Measurements from ENCODE around the gene TMEM72. TPM values are rescaled to one million over a fixed set of nuclear protein-coding genes. Genes with fewer than 3 reads are reported as not detected.

Gene TMEM72
- total RNA-seq, 1 donor from 2014 or later = not detected

- Histone ChIP-seq H2AFZ (replicated peaks) (no peak overlapping the region), H3F3A (ENCODE audit: low read depth) (no peaks in the 10 kb centered on the region), H3K27me3 (no peaks in the 10 kb centered on the region), H3K9ac (no peak overlapping the region), H3K79me2 (ENCODE audit: low read depth) (no peaks in the 10 kb centered on the region), H3K4me1 (peaks cover 12% of the 10 kb centered on the region), H3K9me3 (ENCODE audit: low read depth) (no peaks in the 10 kb centered on the region), H3K4me3 (no peak overlapping the region), H3K4me2 (no peak overlapping the region), H4K20me1 (ENCODE audit: low read depth) (no peaks in the 10 kb centered on the region), H3K27ac (no peak overlapping the region), H3K36me3 (no peaks in the 10 kb centered on the region)
- DNase-seq (ENCODE audit: low spot score) = no peak
- H3K4me1 Mint-ChIP-seq = peaks cover 35% of the 10 kb centered on the region
- no peak for TF ChIP-seq EZH2 (IDR thresholded peaks at IDR 0.05)
- no peak for TF ChIP-seq EZH2phosphoT487 (IDR thresholded peaks at IDR 0.05)
- TF ChIP-seq, protein P1, sequence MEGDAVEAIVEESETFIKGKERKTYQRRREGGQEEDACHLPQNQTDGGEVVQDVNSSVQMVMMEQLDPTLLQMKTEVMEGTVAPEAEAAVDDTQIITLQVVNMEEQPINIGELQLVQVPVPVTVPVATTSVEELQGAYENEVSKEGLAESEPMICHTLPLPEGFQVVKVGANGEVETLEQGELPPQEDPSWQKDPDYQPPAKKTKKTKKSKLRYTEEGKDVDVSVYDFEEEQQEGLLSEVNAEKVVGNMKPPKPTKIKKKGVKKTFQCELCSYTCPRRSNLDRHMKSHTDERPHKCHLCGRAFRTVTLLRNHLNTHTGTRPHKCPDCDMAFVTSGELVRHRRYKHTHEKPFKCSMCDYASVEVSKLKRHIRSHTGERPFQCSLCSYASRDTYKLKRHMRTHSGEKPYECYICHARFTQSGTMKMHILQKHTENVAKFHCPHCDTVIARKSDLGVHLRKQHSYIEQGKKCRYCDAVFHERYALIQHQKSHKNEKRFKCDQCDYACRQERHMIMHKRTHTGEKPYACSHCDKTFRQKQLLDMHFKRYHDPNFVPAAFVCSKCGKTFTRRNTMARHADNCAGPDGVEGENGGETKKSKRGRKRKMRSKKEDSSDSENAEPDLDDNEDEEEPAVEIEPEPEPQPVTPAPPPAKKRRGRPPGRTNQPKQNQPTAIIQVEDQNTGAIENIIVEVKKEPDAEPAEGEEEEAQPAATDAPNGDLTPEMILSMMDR (IDR thresholded peaks at IDR 0.05) = no peak
- H3K27me3 Mint-ChIP-seq (ENCODE audit: insufficient read depth, low read depth) = peaks cover 10% of the 10 kb centered on the region
- H3K9me3 Mint-ChIP-seq = peaks cover 12% of the 10 kb centered on the region
- H3K27ac Mint-ChIP-seq = no peak overlapping the region
- no peak overlapping the region for H3K4me3 Mint-ChIP-seq
- H3K36me3 Mint-ChIP-seq = no peaks in the 10 kb centered on the region
These were observed 3.8 kb downstream of the TMEM72 start for GRCh38 chr10:44914891-44915290.

DNA sequence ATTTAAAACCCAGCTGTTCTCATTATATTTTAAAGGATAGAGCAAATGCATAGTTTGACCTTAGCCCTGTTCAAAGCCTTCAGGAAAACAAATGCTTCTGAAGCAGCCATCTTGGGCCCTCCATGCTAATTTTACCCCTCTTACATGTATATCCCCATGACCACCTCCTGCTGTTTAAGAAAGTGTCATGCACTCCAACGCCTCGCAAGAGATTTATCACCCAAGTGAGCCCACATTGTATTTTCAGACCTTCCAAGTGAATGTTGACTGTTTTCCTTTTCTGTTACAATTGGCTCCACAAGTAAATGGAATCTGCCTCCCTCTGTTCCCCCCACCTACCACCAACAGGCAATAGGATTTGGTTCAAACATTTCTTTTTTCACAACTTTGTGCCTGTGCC lies 5.3 kb downstream of the TMEM72 start:
- no peaks in the 10 kb centered on the region for H3F3A ChIP-seq (ENCODE audit: low read depth)
- H3K79me2 ChIP-seq (ENCODE audit: low read depth) = no peaks in the 10 kb centered on the region
- TF ChIP-seq, protein P1 (IDR thresholded peaks at IDR 0.05) = no peak
- TF ChIP-seq EZH2 (IDR thresholded peaks at IDR 0.05) (no peak), EZH2phosphoT487 (IDR thresholded peaks at IDR 0.05) (no peak)
- no peak for DNase-seq (ENCODE audit: low spot score)
- H3K4me3 ChIP-seq = no peak overlapping the region
- H3K36me3 Mint-ChIP-seq = no peaks in the 10 kb centered on the region
- peaks cover 23% of the 10 kb centered on the region for H3K4me1 Mint-ChIP-seq
- H3K4me3 Mint-ChIP-seq = no peak overlapping the region
- H4K20me1 ChIP-seq (ENCODE audit: low read depth) = no peaks in the 10 kb centered on the region
- no peak overlapping the region for H3K4me2 ChIP-seq
- H3K36me3 ChIP-seq = no peaks in the 10 kb centered on the region
- H3K9me3 ChIP-seq (ENCODE audit: low read depth) = no peaks in the 10 kb centered on the region
- no peaks in the 10 kb centered on the region for H3K27me3 ChIP-seq
- H3K27ac ChIP-seq = no peak overlapping the region
- H3K4me1 ChIP-seq = peaks cover 9% of the 10 kb centered on the region
- H3K9me3 Mint-ChIP-seq = peaks cover 13% of the 10 kb centered on the region
- no peak overlapping the region for H2AFZ ChIP-seq (replicated peaks)
- H3K27ac Mint-ChIP-seq = peak overlapping the region; percentile 26
- peaks cover 10% of the 10 kb centered on the region for H3K27me3 Mint-ChIP-seq (ENCODE audit: insufficient read depth, low read depth)
- no peak overlapping the region for H3K9ac ChIP-seq

- no peaks in the 10 kb centered on the region for H3K9me3 ChIP-seq (ENCODE audit: low read depth)
- no peak for TF ChIP-seq EZH2phosphoT487 (IDR thresholded peaks at IDR 0.05)
- no peak for TF ChIP-seq EZH2 (IDR thresholded peaks at IDR 0.05)
- TF ChIP-seq, protein P1 (IDR thresholded peaks at IDR 0.05) = no peak
- no peaks in the 10 kb centered on the region for H3K27me3 ChIP-seq
- Mint-ChIP-seq H3K27me3 (ENCODE audit: insufficient read depth, low read depth) (peaks cover 13% of the 10 kb centered on the region), H3K4me3 (no peak overlapping the region), H3K9me3 (peaks cover 13% of the 10 kb centered on the region), H3K36me3 (no peaks in the 10 kb centered on the region), H3K4me1 (peaks cover 23% of the 10 kb centered on the region), H3K27ac (no peak overlapping the region)
- H2AFZ ChIP-seq (replicated peaks) = no peak overlapping the region
- no peaks in the 10 kb centered on the region for H3K36me3 ChIP-seq
- H3K27ac ChIP-seq = no peak overlapping the region
- no peak for DNase-seq (ENCODE audit: low spot score)
- peaks cover 9% of the 10 kb centered on the region for H3K4me1 ChIP-seq
- no peaks in the 10 kb centered on the region for H3F3A ChIP-seq (ENCODE audit: low read depth)
- H3K4me2 ChIP-seq = no peak overlapping the region
- no peak overlapping the region for H3K9ac ChIP-seq
- H4K20me1 ChIP-seq (ENCODE audit: low read depth) = no peaks in the 10 kb centered on the region
- H3K79me2 ChIP-seq (ENCODE audit: low read depth) = no peaks in the 10 kb centered on the region
- no peak overlapping the region for H3K4me3 ChIP-seq
These were observed 6.7 kb downstream of the TMEM72 start for GRCh38 chr10:44917848-44918247.
